GM19023 (cell line): ENCODE measurements around the gene TPCN2.

Experiments used
- ATAC-seq: cut with Tn5 transposase; IDR thresholded peaks from one replicate; pipeline ENCODE4 v1.9.1; 2021; ENCODE audit warnings: mild to moderate bottlenecking, moderate library complexity; ENCODE audit not compliant: unreplicated experiment

The TPCN2 gene

DNA sequence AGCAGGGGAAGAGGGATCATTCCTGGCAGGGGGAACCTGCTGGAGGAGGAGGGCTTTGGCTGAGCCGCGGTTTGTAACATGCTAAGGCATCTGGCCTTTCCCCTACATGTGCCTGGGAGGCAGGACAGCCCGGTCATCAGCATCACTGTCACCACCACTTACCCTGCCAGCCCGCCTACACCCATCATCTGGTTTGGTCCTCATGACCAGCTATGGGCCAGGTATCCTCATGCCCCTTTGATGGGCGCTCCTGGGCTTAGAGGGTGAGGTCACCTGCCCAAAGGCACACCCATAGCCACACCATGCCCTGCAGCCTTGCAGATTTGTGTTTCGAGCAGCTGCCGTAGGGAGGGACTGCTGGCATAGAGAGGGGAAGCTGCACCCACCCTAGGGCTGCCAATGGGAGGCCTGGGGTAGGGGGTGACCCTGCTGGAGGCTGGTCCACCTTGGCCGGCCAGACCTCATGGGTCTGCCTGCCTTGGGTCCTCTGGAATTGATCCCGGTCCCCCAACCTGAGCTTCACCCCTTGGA is 38.3 kb upstream of the TPCN2 start:
- no peak for ATAC-seq

DNA sequence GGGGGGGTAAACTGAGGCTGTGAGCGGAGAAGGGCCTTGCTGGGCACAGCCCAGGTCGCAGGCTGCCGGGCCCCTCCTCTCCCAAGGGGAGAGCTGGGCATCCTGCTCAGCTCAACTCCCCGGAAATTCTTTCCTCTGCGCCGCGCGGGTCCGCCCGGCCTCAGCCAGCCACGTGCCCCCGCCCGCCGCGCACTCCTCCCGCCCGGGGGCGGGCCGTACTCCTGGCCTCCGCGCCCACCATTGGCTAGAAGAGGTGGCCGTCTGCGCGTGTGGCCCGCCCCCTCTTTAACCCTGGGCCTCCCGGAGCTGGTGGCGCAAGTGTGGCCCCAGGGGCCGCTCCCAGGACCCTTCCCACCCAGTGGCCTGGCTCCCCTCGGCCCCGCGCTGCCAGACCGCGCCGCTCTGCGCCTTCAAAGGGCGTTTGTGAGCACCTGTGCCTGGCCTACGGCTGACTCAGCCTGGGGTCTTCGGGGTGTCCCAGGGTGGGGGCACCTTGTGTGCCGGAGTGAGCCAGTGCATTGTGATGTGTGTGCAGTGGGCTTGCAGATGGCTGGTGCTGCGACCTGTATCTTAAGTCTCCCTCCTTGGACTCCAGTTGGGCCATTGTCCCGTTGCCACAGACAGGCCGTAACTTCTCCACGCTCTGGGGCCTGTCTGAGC is 37.6 kb upstream of the TPCN2 start:
- no peak for ATAC-seq

DNA sequence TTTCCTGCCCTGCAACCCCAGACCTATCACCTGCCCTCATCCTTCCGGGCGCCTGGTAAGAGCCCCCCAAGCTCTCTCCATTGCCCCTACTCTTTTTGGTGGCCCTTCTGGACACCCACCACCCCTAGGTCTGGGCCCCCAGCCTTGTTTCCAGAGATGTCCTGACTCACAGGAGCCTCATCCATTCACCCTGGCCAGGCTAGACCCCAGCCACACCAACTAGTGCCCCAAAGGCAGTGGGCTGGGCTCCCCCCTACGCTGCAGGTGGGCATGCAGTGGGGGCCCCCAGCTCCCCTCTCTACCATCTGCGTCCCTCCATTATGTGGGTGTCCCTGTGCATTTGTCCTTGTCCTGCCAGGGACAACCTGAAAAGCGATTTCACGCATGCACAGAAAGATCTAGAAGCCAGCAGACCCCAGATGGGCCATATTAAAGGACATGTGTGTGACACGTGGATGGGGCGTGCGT is 37.1 kb upstream of the TPCN2 start:
- no peak for ATAC-seq

DNA sequence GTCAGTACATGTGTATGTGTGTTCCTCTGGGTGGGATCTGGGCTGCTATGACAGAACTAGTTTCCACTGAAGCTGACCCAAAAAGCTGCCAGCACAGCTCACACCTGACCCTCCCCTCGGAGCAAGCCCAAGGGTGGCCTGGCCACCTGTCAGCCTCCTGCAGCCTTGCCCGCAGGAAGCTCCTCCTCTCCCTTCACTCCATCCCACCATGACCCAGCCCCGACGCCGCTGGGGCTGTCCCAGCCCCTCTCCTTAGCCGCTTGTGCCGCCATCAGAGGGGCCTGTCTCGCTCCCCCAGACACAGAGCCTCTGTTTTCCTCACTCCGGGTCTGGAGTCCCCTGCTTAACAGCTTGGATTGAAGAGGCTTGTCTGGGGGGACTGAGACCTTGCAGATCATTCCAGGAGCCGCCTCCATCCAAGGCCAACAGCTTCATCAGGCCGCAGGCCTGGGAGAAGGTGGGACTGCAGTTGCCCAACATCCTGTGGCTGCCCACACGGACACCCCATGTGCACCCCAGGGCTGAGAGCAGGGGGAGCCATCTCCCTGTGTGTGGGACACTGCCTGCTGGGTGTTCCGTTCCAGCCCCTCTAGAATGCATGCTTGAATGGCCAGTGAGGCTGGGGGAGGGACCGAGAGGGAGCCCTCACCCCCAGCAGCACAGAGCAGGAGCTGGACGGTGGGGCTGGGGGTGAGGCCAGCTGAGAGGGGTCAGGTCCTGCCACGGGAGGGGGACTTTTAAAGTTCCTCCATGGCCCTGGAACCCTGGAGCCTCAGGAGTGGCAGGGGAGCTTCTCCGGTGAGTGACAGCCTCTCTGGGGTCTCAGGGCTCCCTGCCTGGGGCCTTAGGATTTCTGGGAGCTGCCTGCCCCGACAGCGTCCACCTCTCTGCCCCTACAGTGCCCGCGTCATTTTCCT is 36.4 kb upstream of the TPCN2 start:
- ATAC-seq = no peak

DNA sequence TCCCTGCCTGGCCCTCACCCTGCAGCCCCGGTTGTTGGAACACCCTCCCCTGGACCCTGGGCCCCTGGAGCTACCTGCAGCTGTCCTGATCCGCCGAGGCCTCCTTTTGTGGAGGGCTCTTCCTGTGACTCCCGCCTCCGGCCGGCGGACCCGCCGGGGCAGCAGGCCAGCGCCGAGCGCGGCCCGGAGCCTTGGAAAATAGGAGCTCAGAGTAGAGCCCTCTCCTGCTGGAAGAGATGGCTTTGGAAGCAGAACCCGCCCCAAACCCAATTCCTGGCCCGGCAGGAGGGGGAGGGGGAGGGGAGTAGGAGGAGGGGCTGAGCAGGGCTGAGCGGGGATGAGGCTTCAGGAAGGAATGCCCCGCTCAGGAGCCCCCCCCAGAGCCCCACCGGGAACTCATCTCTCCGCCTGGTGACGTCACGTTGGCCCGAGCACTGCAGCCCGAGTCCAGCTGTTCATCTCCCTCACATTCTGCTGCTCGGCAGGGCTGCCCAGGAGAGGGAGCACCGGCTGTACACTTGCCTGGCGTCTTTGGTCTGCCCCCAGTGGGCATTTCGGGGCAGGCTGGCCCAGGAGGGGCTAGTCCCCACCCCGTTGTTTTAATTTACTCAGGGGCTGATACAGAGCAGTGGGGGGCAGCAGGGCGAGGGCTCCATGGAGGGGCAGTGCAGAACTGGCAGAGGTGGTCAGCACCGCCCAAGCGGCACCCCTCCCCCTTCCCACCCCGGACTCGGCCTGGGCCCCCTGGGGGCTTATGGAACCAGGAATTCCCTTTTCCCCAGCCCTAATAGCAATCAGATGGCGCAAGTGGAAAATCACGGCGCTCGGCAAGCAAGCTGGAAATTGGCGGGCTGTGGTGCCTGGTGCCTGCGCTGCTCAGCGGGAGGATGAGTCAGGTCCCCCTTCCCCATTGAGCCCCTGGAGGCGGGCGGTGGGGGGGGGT is 35.5 kb upstream of the TPCN2 start, which contains the start of gene MRGPRF:
TSS of gene MRGPRF (minus strand) at position 238 of the 943 bp plus-strand sequence. CDS start 3,345 bp downstream, outside the sequence.
- no peak for ATAC-seq

DNA sequence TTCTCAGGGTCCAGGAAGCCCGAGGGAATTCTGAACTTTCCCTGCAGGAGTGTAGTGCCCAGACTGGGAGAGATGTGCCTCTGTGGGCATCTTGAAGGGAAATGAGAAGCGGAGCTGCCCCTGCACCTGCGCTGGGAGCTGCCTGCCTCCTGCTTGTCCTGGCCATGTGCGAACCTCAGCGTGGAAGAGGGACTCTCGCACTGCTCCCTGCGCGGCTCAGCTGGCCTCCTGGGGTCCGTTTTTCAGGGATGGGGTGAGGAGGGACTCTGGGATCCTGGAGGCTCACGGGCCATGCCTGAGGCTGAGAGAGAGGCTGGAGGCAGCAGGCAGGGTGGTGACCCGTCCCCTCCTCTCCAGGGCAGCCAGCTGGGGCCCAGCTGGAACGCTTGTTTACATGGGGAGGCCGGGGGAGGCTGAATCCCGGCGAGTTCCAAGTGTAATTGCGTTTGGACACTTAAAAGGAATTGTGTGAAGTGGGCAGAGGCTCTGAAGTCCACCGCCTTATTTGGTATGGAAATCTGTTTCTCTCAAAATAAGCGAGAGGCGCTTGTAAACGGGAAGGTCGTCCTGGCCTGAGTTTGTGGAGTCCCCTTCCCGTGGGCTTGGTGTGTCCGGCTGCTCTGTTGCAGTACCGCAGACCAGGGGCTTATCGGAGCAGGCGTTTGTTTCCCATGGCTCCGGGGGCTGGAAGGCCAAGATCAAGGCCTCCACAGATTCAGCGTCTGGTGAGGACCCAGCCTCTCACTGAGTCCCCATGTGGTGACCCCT is 34.5 kb upstream of the TPCN2 start:
- no peak for ATAC-seq

DNA sequence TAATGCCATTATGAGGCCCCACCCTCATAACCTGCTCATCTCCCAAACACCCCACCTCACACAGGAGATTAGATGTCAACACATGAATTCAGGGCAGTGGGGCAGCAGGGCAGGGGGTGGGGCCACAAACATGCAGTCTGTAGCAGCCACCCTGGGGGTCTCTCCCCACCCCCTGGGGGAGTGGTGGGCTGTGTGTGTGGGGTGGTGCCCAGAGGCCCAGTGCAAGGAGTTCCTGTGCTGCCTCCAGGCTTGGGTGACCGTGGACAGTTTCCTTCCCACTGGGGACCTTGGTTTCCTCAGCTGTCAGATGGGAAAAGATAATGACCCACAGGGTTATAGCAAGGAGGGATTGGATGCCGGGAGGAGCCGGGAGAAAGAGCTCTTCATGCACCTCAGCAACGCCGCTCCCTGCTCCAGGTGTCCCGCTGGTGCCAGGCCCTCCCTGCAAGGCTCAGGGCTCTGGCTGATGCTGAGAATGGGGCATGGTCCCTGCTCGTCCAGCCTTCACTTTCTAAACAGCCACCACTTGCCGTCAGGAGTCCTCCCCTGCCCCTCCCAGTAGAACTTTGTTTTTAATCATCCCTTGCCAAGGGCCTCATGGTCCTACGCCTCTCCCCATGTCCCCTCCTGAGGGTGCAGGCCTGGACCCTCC is 33.7 kb upstream of the TPCN2 start:
- ATAC-seq = no peak

DNA sequence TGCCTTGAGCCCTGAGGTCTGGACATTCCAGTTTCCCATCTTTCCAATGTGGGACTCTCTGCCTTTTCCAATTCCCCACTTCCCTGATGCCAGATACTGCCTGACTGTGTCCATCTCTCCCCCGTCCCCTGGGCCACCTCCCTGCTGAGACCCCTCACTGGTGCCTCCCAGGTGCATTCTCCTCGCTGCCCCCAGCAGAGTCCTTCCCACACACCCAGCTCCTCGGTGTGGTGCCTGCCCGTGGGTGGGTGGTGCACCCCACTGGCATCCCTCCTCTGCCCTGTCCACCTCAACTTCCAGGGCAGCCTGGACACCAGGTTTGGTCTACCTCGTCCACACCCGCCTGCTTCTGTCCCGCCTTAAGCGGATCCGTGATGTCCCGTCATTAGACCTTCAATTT is 30.8 kb upstream of the TPCN2 start:
- ATAC-seq = no peak

DNA sequence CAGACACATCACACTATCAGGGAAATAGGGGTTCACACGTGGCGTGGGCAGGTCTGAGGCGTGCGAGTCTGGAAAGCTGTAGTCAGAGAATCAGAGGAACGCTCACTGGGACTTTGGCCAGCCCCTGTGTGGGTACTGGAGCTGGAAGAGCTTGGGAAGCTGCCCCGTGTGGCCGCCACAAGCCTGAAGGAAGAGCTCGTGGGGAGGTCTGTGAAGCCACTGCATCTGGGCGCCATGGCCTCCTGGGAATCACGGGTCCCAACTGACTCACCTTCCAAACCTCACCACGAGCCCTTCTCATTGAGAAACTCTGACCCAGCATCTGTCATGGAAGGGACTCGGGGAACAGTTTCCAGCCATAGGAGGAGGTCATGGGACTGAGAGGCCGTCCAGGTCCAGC is 29.8 kb upstream of the TPCN2 start:
- no peak for ATAC-seq

DNA sequence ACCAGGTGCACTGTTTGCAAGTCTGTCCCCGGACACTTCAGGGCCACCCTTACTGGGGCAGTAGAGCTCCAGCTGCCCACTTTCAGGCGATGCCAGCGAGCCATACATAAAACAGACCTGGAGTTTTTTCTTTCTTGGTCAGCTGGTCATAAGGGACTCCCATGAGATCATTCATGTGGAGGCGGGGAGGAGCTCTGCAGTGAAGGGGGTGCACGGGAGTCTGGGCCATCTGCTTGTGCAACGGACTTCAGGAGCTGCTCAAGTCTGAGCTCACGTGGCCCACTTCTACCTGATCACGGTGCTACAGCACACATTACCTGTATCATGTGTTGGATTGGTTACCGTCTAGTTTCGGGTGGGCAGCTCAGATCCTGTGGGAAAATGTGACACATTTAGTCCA is 26.5 kb upstream of the TPCN2 start:
- no peak for ATAC-seq

DNA sequence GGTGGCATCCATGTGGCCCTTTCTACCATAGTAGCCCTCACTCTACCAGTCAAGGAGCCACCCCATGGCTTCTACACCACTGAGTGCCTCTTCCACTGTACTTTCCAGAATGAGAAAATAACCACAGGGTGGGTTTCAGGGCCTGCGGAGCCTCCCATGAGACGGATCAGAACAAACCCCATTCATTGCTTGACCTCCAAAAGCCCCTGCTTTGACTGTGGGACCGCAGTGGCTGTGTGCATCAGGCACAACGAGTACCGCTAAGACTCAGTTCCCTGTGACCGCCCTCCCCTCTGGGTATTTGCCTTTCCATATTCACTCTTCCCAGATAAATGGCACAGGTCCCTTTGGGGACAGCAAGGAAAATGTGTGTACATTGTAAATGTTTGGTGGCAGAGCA is 24.2 kb upstream of the TPCN2 start:
- no peak for ATAC-seq

DNA sequence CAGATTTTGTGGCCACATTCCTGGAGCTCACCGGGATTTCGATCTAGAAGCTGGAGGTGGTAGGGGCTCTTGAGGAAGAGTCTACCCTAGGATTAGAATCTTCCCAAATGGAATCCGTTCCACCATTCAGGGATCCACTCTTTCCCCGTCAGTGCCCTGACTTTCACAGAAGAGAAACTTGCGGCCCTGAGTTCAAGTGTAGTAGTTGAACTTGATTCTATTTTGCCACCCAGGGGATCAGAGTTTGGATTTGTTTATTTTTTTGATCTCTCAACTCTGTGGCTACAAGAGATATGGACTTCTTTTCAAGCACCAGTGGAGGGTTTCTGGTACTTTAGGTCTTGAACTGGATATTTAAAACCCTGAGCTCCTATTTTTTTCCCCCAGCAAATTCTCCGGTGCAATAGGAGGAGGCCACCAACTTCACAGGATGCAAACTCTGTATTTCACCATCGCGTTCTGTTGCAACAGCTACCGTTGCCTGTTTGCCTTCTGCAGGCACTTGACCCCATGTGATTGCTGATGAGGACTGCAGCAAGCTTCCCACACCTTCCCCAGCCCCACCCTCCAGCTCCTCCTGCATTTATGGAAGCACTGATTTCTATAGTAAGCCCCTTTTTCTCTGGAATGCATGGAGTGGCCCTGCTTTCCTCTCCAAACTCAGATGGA is 20.9 kb upstream of the TPCN2 start:
- no peak for ATAC-seq

DNA sequence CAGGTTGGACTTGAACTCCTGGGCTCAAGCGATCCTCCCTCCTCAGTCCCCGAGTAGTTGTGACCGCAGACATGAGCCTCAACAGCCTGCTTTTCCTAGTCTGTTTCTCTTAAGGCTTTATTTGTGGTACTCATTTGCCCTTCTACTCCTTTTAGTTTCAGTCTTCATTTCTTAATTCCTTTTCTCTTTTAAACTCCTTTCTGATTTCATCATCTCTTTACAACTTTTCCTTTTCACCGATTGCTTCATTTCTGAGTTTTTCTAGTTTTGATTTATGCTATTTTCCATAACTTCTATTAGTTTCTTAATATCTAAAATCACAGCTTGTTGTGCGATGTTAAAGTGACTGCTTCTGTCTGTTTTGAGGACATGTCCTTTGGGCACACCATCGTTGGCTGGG is 18.4 kb upstream of the TPCN2 start:
- ATAC-seq = no peak

DNA sequence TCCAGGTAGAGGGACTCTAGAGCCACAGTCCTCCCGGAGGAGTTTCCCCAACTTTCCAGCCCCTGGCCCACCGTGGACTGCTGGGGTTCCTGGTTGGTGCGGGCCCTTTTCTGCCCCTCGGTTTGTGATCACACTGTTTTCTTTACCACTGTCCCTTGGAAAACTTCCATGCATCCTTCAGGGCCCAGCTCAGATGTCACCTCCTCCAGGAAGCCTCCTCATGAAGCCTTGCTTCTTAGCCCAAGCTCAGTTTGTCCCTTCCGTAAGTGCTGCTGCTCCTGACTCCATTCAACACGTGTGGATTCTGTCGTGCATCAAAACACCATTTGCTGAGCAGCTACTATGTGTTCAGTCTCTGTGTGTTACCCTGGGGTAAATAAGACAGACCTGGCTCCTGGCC is 15.9 kb upstream of the TPCN2 start:
- ATAC-seq = no peak

DNA sequence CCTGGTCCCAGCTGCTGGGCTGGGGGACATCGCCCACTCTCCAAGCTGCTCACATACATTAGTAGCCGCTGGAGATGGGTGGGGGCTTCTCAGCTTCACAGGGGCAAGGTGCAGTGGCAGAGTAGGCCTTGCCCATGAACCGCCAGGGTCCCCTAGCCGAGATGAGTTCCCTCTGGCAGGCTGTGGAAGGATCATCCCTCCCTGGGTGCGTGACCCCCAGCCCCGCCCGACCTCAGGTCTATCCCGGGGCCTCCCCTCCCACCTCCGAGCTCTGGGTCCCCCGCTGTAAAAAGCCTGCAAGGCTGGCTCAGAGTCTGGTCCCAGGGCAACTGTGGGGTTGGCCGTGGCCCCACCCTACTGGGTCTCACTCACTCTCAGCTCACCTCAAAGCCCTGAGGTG is 15.3 kb upstream of the TPCN2 start:
- no peak for ATAC-seq

DNA sequence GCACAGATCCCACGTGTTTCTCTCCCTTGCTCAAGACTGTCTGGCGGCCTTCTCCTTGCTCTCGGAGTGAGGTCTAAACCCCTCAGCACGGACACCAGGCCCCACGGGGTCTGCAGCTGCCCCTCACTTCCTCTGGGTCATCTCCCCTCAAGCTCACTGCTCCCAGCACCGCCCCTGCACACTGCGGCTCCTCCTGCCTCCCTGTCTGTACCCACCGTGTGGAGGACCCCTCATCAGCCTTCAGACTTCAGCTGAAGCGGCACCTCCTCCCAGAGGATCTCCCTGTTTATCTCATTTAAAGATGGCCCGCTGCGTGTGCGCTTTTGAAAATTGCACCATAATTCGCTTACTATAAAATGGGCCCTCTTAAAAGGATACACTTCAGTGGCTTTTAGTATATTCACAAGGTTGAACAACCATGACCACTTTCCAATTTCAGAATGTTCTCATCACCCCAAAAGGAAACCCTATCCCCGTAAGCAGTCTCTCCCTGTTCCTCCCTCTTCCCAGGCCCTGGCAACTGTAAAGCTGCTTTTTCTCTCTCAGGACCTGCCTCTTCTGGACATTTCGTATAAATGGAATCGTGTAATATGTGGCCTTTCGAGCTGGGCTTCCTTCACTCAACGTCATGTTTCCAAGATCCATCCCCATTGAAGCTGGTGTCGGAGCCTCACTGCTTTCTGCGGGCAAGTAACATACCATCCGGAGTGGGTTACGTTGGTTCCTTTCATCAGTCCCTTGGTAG is 14.4 kb upstream of the TPCN2 start:
- ATAC-seq = no peak

DNA sequence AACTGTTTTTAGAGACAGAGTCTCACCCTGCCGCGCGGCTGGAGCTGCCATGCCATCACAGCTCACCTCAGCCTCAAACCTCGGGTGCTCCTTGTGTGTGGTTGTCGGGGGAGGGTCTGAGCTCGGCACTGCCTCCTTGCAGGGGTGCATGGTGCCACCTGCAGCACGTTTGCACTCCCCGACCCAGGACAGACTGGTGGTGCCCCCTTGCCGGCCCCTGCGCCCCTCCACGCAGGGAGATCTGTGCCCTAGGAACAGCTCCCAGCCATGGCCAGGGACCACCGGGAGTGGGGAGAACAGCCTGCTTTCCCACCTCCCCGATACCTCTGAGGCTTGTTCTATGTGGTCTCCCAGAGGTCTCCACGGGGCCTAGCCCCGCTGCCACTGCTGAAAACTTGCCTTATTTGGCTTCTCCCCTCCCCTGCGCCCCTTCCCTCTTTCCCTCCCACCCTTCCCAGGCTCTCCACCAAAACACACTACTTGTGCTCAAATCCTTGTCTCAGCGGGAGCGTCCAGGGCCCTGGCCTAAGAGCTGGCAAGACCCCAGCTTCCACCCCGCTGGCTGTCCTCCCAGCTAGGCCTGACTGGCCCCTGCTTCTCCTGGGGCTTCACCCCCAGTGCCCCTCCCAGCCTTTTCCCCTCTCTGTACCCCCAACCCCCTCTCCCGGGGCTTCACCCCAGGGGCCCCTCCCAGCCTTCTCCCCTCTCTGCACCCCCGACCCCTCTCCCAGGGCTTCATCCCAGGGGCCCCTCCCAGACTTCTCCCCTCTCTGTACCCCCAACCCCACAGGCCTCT is 13.4 kb upstream of the TPCN2 start:
- no peak for ATAC-seq

DNA sequence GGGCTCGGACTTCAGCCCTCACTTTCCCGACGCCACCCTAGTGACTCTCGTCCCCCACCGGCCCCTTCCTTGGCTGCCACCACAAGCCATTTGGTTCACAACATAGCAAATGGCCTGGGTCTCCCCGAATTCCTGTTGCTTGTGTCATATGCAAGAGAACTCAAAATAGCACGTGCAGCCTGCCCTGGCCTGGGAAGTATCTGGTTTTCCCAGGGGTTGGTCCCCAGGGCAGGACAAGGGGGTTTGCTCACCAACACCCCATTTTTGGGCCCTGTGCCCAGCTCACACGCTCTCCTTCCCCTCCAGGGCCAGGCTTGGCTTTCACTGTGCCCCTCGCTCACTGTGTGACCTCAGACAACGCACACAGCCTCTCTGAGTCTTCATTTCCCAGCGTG is 12.8 kb upstream of the TPCN2 start:
- no peak for ATAC-seq
